RWPE2 (cell line): ENCODE data around the gene ARMC9.
"Not testable (repeated sequence)": the region's sequence is repeated elsewhere in the genome, so short reads cannot be mapped to it uniquely, and the experiment has no call there.

Source experiments
- ATAC-seq: fragments of 200-7000 bp; cut with Tn5 transposase; 3 replicates; pipeline ENCODE4 v1.9.1; 2021; ENCODE audit warnings: low read depth
- DNase-seq: peaks from one replicate; pipeline ENCODE4 v3.0.0-alpha.2; 2020; ENCODE audit warnings: low spot score
- H3K27ac ChIP-seq: fragments of 450-650 bp; 2 replicates; pipeline ENCODE4 v1.5.1; 2017; ENCODE audit warnings: mild to moderate bottlenecking; ENCODE audit not compliant: poor library complexity, severe bottlenecking
- H3K27me3 ChIP-seq: fragments of 250-450 bp; sonication (Bioruptor Pico); 2 replicates; pipeline ENCODE4 v1.5.1; 2021; ENCODE audit warnings: mild to moderate bottlenecking, moderate library complexity; ENCODE audit not compliant: insufficient read depth, poor library complexity, severe bottlenecking
- H3K36me3 ChIP-seq: fragments of 250-450 bp; sonication (Bioruptor Pico); 2 replicates; pipeline ENCODE4 v1.5.1; 2020; ENCODE audit warnings: low read depth, mild to moderate bottlenecking, moderate library complexity
- H3K4me1 ChIP-seq: fragments of 250-450 bp; sonication (Bioruptor Pico); 2 replicates; pipeline ENCODE4 v1.5.1; 2021; ENCODE audit warnings: mild to moderate bottlenecking, moderate library complexity; ENCODE audit not compliant: insufficient read depth, poor library complexity, severe bottlenecking
- H3K4me3 ChIP-seq: fragments of 250-450 bp; sonication (Bioruptor Pico); 2 replicates; pipeline ENCODE4 v1.5.1; 2021; ENCODE audit warnings: mild to moderate bottlenecking, moderate library complexity; ENCODE audit not compliant: severe bottlenecking
- H3K9me3 ChIP-seq: fragments of 250-450 bp; sonication (Bioruptor Pico); 2 replicates; pipeline ENCODE4 v1.5.1; 2021; ENCODE audit warnings: mild to moderate bottlenecking, moderate library complexity; ENCODE audit not compliant: severe bottlenecking
- TF ChIP-seq, protein P1 (sequence below): fragments of 450-650 bp; IDR thresholded peaks from one replicate; pipeline ENCODE4 v1.5.1; 2017; ENCODE audit warnings: mild to moderate bottlenecking, moderate library complexity; ENCODE audit not compliant: poor library complexity, severe bottlenecking

Gene ARMC9

DNA sequence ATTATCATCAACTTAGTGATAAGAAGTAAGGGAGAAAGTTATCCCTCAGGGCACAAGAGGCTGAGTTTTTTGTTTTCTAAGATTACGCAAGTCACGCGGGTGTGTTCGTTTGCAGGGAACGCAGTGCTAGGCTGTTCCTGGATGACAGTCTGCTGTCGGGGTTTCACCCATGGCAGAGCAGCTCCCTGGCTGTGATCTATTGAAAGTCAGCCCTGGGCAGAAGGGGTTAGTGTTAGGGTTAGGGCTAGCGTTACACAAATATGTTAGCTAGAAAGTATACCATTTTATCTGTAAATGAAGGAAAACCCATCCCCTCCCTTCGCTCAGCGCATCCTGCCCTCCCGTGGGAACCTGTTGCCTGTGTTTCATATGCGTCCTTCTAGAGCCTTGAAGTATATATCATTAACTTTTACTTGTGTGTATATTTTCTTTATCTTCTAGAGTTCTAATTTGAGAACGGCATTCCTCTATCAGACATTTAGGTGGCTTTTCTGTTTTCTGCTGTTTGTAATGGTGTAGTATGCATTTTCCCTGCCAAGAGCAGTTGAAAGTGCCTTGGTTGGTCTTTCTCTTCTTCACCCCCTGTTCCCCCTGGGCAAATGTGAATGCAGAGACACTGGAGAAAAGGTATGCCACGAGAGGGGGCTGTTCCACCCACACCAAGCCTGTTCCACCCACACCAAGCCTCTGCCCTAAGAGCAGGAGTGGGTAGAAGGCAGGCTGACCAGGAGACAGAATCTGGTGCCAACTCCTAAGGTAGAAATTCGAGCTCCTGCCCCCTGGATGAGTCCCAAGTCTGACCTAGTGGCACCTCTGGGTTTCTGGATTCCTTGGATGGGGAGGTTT, 47.0 kb downstream of the ARMC9 start:
- ATAC-seq, result no peak
- Histone ChIP-seq H3K9me3 (no peaks in the 10 kb centered on the region), H3K27ac (no peak overlapping the region), H3K27me3 (no peaks in the 10 kb centered on the region), H3K36me3 (no peaks in the 10 kb centered on the region), H3K4me3 (no peak overlapping the region), H3K4me1 (no peaks in the 10 kb centered on the region)
- DNase-seq, result no peak
- TF ChIP-seq, protein P1, sequence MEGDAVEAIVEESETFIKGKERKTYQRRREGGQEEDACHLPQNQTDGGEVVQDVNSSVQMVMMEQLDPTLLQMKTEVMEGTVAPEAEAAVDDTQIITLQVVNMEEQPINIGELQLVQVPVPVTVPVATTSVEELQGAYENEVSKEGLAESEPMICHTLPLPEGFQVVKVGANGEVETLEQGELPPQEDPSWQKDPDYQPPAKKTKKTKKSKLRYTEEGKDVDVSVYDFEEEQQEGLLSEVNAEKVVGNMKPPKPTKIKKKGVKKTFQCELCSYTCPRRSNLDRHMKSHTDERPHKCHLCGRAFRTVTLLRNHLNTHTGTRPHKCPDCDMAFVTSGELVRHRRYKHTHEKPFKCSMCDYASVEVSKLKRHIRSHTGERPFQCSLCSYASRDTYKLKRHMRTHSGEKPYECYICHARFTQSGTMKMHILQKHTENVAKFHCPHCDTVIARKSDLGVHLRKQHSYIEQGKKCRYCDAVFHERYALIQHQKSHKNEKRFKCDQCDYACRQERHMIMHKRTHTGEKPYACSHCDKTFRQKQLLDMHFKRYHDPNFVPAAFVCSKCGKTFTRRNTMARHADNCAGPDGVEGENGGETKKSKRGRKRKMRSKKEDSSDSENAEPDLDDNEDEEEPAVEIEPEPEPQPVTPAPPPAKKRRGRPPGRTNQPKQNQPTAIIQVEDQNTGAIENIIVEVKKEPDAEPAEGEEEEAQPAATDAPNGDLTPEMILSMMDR, result no peak

DNA sequence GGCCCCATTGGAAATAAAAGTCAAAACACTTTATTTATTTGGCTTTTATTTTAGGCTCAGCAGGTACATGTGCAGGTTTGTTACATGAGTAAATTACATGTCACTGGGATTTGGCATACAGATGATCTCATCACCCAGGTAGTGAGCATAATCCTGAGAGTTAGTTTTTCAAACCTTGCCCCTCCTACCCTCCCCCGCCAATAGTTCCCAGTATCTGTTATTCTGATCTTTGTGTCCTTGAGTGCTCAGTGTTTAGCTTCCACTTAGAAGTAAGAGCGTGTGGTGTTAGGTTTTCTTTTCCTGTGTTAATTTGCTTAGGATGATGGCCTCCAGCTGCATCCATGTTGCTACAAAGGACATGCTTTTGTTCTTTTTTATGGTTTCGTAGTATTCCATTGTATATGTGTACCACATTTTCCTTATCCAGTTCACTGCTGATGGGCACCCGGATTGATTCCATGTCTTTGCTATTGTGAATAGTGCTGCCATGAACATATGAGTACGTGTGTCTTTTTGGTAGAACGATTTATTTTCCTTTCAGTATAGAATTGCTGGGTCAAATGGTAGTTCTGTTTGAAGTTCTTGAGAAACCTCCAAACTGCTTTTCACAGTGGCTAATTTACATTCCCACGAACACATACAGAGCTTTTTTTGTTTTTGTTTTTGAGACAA, 47.9 kb downstream of the ARMC9 start:
- H3K4me3 ChIP-seq, result no peak overlapping the region
- no peak overlapping the region for H3K27ac ChIP-seq
- no peaks in the 10 kb centered on the region for H3K9me3 ChIP-seq
- DNase-seq, result no peak
- no peak for ATAC-seq
- TF ChIP-seq, protein P1, result no peak
- H3K4me1 ChIP-seq, result no peaks in the 10 kb centered on the region
- no peaks in the 10 kb centered on the region for H3K27me3 ChIP-seq
- no peaks in the 10 kb centered on the region for H3K36me3 ChIP-seq

DNA sequence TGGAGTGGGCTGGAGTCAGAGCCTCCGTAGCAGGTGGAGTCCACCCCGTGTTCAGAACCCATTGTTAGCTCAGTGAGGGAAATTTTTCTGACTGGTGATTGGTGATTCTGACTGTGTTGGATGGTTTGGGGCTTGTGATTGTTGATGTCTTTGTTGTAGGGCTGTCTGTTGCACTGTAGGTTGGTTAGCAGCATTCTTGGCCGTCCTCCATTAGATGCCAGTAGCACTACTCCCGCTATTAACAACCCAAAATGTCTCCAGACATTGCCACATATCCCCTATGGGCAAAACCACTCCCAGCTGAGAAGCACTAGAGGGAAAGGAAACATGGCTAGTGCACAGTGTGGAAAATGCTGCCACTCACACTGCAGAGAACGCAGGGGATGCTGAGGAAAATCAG, 51.7 kb downstream of the ARMC9 start:
- Histone ChIP-seq H3K4me3 (no peak overlapping the region), H3K9me3 (no peaks in the 10 kb centered on the region), H3K27me3 (no peaks in the 10 kb centered on the region), H3K4me1 (no peaks in the 10 kb centered on the region), H3K27ac (no peak overlapping the region), H3K36me3 (0 out of 2 replicates have a peak, but pooled peaks cover 3% of the 10 kb centered on the region)
- TF ChIP-seq, protein P1, result no peak
- DNase-seq (no peak), ATAC-seq (no peak)

DNA sequence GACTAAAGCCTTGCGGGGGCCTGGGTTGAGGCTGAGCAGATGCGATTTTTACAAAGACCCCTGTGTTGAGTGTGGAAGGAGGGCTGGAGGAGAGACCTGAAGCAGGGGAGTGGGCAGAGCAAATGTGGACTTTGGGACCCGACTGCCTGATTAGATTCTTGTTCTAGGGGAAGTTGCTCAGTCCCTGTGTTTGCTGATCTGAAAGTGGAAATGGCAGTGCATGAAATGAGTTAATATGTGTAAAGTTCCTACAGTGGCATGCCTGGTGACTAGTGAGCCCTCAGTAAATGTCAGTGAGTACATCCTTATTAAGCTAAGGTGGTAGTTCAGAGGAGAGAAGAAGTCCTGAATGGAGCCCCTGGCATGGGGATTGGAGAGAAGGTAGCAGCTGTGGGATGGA, 52.3 kb downstream of the ARMC9 start:
- H3K36me3 ChIP-seq, result 0 out of 2 replicates have a peak, but pooled peaks cover 3% of the 10 kb centered on the region
- ATAC-seq (no peak), DNase-seq (no peak)
- H3K4me1 ChIP-seq, result no peaks in the 10 kb centered on the region
- H3K4me3 ChIP-seq, result no peak overlapping the region
- H3K27me3 ChIP-seq, result no peaks in the 10 kb centered on the region
- no peaks in the 10 kb centered on the region for H3K9me3 ChIP-seq
- TF ChIP-seq, protein P1, result no peak
- H3K27ac ChIP-seq, result no peak overlapping the region

DNA sequence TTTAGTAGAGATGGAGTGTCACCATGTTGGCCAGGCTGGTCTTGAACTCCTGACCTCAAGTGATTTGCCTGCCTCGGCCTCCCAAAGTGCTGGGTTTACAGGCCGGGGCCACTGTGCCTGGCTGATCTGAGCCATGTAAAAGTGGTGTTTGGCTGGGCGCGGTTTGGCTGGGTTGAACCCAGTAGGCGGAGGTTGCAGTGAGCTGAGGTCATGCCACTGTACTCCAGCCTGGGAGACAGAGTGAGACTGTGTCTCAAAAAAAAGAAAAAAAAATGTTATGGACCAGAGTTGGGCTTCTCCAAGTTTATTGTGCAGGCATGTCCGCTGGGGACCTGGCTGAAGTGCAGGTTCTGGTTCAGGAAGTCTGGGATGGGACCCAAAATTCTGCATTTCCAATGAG, 54.9 kb downstream of the ARMC9 start:
- not testable (repeated sequence) for H3K9me3 ChIP-seq, H3K36me3 ChIP-seq, H3K4me3 ChIP-seq, H3K27ac ChIP-seq, H3K4me1 ChIP-seq, ATAC-seq, DNase-seq, H3K27me3 ChIP-seq
